Neuron (in vitro differentiated cells): ENCODE data around the gene PRKAR2B.

Experiments used
- H2AFZ ChIP-seq: one replicate; pipeline ENCODE4 v1.6.1; 2013; ENCODE audit warnings: low read depth, mild to moderate bottlenecking, inconsistent platforms, low read length, moderate library complexity
- H3K27me3 ChIP-seq: one replicate; pipeline ENCODE4 v1.6.1; 2013; ENCODE audit warnings: low read length; ENCODE audit not compliant: insufficient read depth
- H3K36me3 ChIP-seq: one replicate; pipeline ENCODE4 v1.6.1; 2013; ENCODE audit warnings: low read length; ENCODE audit not compliant: insufficient read depth
- H3K4me1 ChIP-seq: one replicate; pipeline ENCODE4 v1.6.1; 2013; ENCODE audit warnings: low read length; ENCODE audit not compliant: insufficient read depth
- H3K4me3 ChIP-seq: 2 replicates; pipeline ENCODE4 v1.5.1; 2013; ENCODE audit warnings: mild to moderate bottlenecking, low read length, moderate library complexity
- H3K9me3 ChIP-seq: one replicate; pipeline ENCODE4 v1.6.1; 2013; ENCODE audit warnings: low read length

The PRKAR2B gene

GRCh38 chr7:107170051-107170915, 125.8 kb downstream of the PRKAR2B start:
- Histone ChIP-seq H3K27me3 (no peaks in the 10 kb centered on the region), H3K36me3 (no peaks in the 10 kb centered on the region), H3K4me3 (peak overlapping the region; percentile 87), H2AFZ (no peak overlapping the region), H3K4me1 (peaks cover 20% of the 10 kb centered on the region), H3K9me3 (no peaks in the 10 kb centered on the region)

DNA sequence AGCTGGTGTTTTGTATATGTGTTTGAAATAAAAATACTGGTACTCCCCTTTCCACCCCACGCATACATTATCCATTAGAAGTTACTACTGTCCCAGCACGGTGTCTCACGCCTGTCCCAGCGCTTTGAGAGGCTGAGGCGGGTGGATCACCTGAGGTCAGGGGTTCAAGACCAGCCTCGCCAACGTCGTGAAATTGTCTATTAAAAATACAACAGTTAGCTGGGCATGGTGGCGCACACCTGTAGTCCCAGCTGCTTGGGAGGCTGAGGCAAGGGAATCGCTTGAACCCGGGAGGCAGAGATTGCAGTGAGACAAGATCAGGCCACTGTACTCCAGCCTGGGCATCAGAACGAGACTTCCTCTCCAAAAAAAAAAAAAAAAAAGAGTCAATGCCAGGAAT, 127.0 kb downstream of the PRKAR2B start:
- peaks cover 20% of the 10 kb centered on the region for H3K4me1 ChIP-seq
- no peak overlapping the region for H3K4me3 ChIP-seq
- no peaks in the 10 kb centered on the region for H3K27me3 ChIP-seq
- no peaks in the 10 kb centered on the region for H3K9me3 ChIP-seq
- no peak overlapping the region for H2AFZ ChIP-seq
- H3K36me3 ChIP-seq, result no peaks in the 10 kb centered on the region

DNA sequence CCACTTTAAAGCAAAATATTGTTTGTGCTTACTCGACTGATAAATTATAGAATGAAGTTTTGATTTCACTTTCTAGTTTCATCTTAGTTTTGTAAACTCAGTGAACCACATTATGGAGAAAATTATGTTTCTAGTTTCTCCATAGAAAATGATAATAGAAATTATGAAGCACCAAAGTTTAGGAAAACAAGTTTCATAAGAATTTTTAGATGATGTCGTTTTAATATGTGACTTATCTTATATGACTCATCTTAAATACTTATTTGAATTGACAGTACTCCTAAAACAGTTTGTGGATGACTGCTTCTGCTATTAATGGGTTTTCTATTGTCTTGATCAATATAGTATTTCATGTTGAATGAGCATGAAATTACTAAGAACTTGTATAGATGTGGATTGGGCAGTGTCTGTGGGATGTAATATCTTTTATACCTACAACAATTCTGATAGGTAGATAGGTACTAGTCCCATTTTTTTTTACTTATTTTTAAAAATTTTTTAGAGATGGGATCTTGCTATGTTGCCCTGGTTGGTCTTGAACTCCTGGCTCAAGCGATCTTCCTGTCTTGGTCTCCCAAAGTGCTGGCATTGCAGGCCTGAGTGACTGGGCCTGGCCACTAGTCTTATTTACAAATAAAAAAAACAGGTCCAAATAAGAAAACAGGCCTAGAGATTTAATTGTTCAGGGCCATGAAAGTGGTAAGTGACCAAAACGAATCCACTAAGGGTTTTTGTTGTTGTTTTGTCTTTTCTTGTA, 127.9 kb downstream of the PRKAR2B start:
- Histone ChIP-seq H3K4me3 (no peak overlapping the region), H2AFZ (no peak overlapping the region), H3K36me3 (no peaks in the 10 kb centered on the region), H3K4me1 (peaks cover 20% of the 10 kb centered on the region), H3K27me3 (no peaks in the 10 kb centered on the region), H3K9me3 (no peaks in the 10 kb centered on the region)

- Histone ChIP-seq H3K4me3 (no peak overlapping the region), H2AFZ (no peak overlapping the region), H3K9me3 (no peaks in the 10 kb centered on the region), H3K27me3 (no peaks in the 10 kb centered on the region), H3K36me3 (no peaks in the 10 kb centered on the region), H3K4me1 (peaks cover 20% of the 10 kb centered on the region)
Measured at GRCh38 chr7:107173191-107173590, 128.7 kb downstream of the PRKAR2B start.

GRCh38 chr7:107173691-107174406, 129.3 kb downstream of the PRKAR2B start:
- H3K36me3 ChIP-seq, result no peaks in the 10 kb centered on the region
- no peak overlapping the region for H3K4me3 ChIP-seq
- no peaks in the 10 kb centered on the region for H3K9me3 ChIP-seq

GRCh38 chr7:107179326-107180164, 135.0 kb downstream of the PRKAR2B start:
- Histone ChIP-seq H2AFZ (no peak overlapping the region), H3K9me3 (no peaks in the 10 kb centered on the region), H3K4me1 (peaks cover under 1% of the 10 kb centered on the region), H3K27me3 (no peaks in the 10 kb centered on the region), H3K36me3 (peaks cover 33% of the 10 kb centered on the region), H3K4me3 (no peak overlapping the region)

More at GRCh38 chr7:107173691-107174406, 129.3 kb downstream of the PRKAR2B start:
- Histone ChIP-seq H2AFZ (no peak overlapping the region), H3K4me1 (peaks cover 20% of the 10 kb centered on the region), H3K27me3 (no peaks in the 10 kb centered on the region)

- peaks cover 41% of the 10 kb centered on the region for H3K36me3 ChIP-seq
- no peak overlapping the region for H3K4me3 ChIP-seq
- H3K27me3 ChIP-seq, result no peaks in the 10 kb centered on the region
- H3K4me1 ChIP-seq, result no peaks in the 10 kb centered on the region
- no peaks in the 10 kb centered on the region for H3K9me3 ChIP-seq
- no peak overlapping the region for H2AFZ ChIP-seq
Measured at GRCh38 chr7:107180378-107180777, 135.9 kb downstream of the PRKAR2B start.

GRCh38 chr7:107181172-107181571, 136.7 kb downstream of the PRKAR2B start:
- H3K36me3 ChIP-seq, result peaks cover 42% of the 10 kb centered on the region
- H3K9me3 ChIP-seq, result no peaks in the 10 kb centered on the region
- no peaks in the 10 kb centered on the region for H3K4me1 ChIP-seq
- no peak overlapping the region for H2AFZ ChIP-seq
- H3K4me3 ChIP-seq, result no peak overlapping the region
- H3K27me3 ChIP-seq, result no peaks in the 10 kb centered on the region

- Histone ChIP-seq H3K36me3 (peaks cover 75% of the 10 kb centered on the region), H3K9me3 (no peaks in the 10 kb centered on the region), H3K4me3 (no peak overlapping the region), H2AFZ (no peak overlapping the region), H3K4me1 (no peaks in the 10 kb centered on the region), H3K27me3 (no peaks in the 10 kb centered on the region)
Measured at GRCh38 chr7:107185716-107186115, 141.2 kb downstream of the PRKAR2B start.

- no peaks in the 10 kb centered on the region for H3K9me3 ChIP-seq
- H2AFZ ChIP-seq, result no peak overlapping the region
- no peak overlapping the region for H3K4me3 ChIP-seq
- H3K4me1 ChIP-seq, result no peaks in the 10 kb centered on the region
- H3K27me3 ChIP-seq, result no peaks in the 10 kb centered on the region
- H3K36me3 ChIP-seq, result peaks cover 75% of the 10 kb centered on the region
Measured at GRCh38 chr7:107186240-107186639, 141.7 kb downstream of the PRKAR2B start.

DNA sequence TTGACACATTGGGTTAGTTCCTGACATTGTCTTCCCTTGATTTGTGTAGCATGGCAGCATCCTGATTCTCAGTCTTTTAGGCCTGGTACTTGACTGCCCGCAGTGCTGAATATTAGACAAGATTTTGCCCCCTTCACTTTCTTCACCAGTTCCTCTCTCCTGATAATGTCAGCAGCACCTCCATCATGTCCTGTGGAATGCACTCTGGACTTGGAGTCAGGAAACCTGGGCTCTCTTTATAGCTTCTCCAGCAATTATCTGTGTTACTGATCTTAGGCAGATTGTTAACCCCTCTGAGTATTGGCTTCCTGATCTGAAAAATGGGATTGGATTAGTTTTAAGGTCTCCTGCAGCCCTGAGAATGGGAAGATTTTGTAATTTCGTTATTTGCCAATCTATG, 143.3 kb downstream of the PRKAR2B start:
- Histone ChIP-seq H2AFZ (no peak overlapping the region), H3K36me3 (peaks cover 74% of the 10 kb centered on the region), H3K27me3 (no peaks in the 10 kb centered on the region), H3K4me3 (no peak overlapping the region), H3K4me1 (no peaks in the 10 kb centered on the region), H3K9me3 (no peaks in the 10 kb centered on the region)

GRCh38 chr7:107190090-107190489, 145.6 kb downstream of the PRKAR2B start:
- Histone ChIP-seq H3K4me3 (no peak overlapping the region), H3K36me3 (peaks cover 58% of the 10 kb centered on the region), H3K27me3 (no peaks in the 10 kb centered on the region), H3K9me3 (no peaks in the 10 kb centered on the region), H3K4me1 (peaks cover 3% of the 10 kb centered on the region), H2AFZ (no peak overlapping the region)
